Ovary (tissue), 9 donors: Measurements from ENCODE around the gene TCF7. TPM values are rescaled to one million over a fixed set of nuclear protein-coding genes. Genes with fewer than 3 reads are reported as not detected.

Source experiments
- DNase-seq, 5 donors: peaks; one replicate each; pipeline ENCODE4 v3.0.0-alpha.2; 2019 to 2020
- H3K27ac ChIP-seq, 2 donors: fragments of 200-600 bp; one replicate each; pipeline versions ENCODE4 v1.5.1 to v1.8.0; 2019 to 2022
- H3K27me3 ChIP-seq: fragments of 200-600 bp; one replicate; pipeline ENCODE4 v1.8.0; 2022
- H3K36me3 ChIP-seq: fragments of 200-600 bp; sonication (generic); one replicate; pipeline ENCODE4 v1.5.1; 2019
- H3K4me1 ChIP-seq: one replicate; pipeline ENCODE4 v1.8.1; 2013; ENCODE audit warnings: mild to moderate bottlenecking, moderate library complexity; ENCODE audit not compliant: insufficient read depth
- H3K4me3 ChIP-seq: fragments of 200-600 bp; sonication (generic); one replicate; pipeline ENCODE4 v1.5.1; 2017
- H3K9me3 ChIP-seq, 2 donors: fragments of 200-600 bp in 1 of 2; sonication (generic) in 1 of 2; one replicate each; pipeline versions ENCODE4 v1.5.1 to v1.8.1; 2013 to 2019; ENCODE audit warnings: mild to moderate bottlenecking in 1 of 2, moderate library complexity in 1 of 2
- CTCF ChIP-seq, 3 donors: fragments of 450-650 bp in 2 of 3; fragments of 200-600 bp in 1 of 3; IDR thresholded peaks; one replicate each; pipeline versions ENCODE4 v1.5.1 to v1.8.0; 2016 to 2022; ENCODE audit warnings: antibody characterized with exemption in 3 of 3, mild to moderate bottlenecking in 1 of 3
- EP300 ChIP-seq: sonication (generic); formaldehyde crosslinking; IDR thresholded peaks from one replicate; pipeline ENCODE4 v1.6.1; 2017; ENCODE audit warnings: antibody characterized with exemption
- POLR2A ChIP-seq: fragments of 450-650 bp; IDR thresholded peaks from one replicate; pipeline ENCODE4 v1.6.1; 2017; ENCODE audit warnings: antibody characterized with exemption, mild to moderate bottlenecking, moderate library complexity
- WGBS, 3 donors: extraction: QIAGEN DNeasy Blood & Tissue Kit in 1 of 3; methylation state at CpG; one replicate each; pipeline versions ENCODE4 v1.1.5 to v1.1.7; 2013 to 2017; 5-methylcytosine and 5-hydroxymethylcytosine counted together
- intact Hi-C, 4 donors: fragments of 100-400 bp; cut with DNase I; formaldehyde crosslinking; loops; one replicate each; pipeline versions ENCODE4 v1.11.0 to v1.15.1; 2022 to 2023
- polyA plus RNA-seq, 2 donors: library from polyadenylated mRNA; stranded (reverse); fragments of 200-250 nt in 1 of 2; fragments of 350-450 nt in 1 of 2; fragmentation: Illumina TruSeq in 1 of 2; extraction: RNeasy Lipid Tissue Mini Kit (QIAGEN cat#74804) in 1 of 2; gene quantifications; one replicate each; pipeline ENCODE4 v1.2.3, GENCODE V29; 2013 to 2014
- total RNA-seq, 7 donors: library from RNA; depleted of rRNA in 2 of 7; stranded (reverse); fragments of >200 nt in 2 of 7; fragmentation: NEBNext Ultra II Directional in 3 of 7; extraction: Animal tissue kit (Norgen Biotek cat#: 25700) in 3 of 7; gene quantifications; one replicate each; pipeline versions ENCODE4 v1.1.0 to v1.2.4, GENCODE V29; 2016 to 2023
- donor health status: DM: no; HTN: no; CAD: no; lungs with moderate emphysema.
- donor health status: DM: no; HTN: no; CAD: no.
- donor health status: Bipolar disorder and iron deficiency.
- donor health status: DM: yes; HTN: yes; CAD: no.
- donor health status: DM: no; HTN: no; CAD: no.
- donor health status: DM: yes; HTN: yes; CAD: no.

Gene TCF7
- total and polyA plus RNA-seq, 9 donors, result 1.7 to 15.2 (median 4.0) TPM

- Histone ChIP-seq H3K4me3 (no peak overlapping the region), H3K9me3 (no peaks in the 10 kb centered on the region), H3K27me3 (no peaks in the 10 kb centered on the region), H3K36me3 (no peaks in the 10 kb centered on the region), H3K4me1 (no peaks in the 10 kb centered on the region), H3K27ac (no peak overlapping the region)
- no peak for DNase-seq
- intact Hi-C loops, result no loop called here
- 89 to 95% (median 92%) methylated on average over 19 of the region's 19 CpGs for WGBS, 3 donors
- TF ChIP-seq POLR2A (no peak), EP300 (no peak), CTCF (IDR thresholded peaks at IDR 0.05) (no peak)
These were observed 34.5 kb upstream of the TCF7 start for GRCh38 chr5:134079748-134080581.

GRCh38 chr5:134082264-134082992 is 32.1 kb upstream of the TCF7 start:
- WGBS, 3 donors, result 63 to 75% (median 75%) methylated on average over 2 of the region's 2 CpGs
- intact Hi-C loops, result no loop called here
- no peak for DNase-seq
- H3K4me3 ChIP-seq, result no peak overlapping the region
- TF ChIP-seq EP300 (no peak), CTCF (IDR thresholded peaks at IDR 0.05) (no peak), POLR2A (no peak)
- H3K36me3 ChIP-seq, result no peaks in the 10 kb centered on the region
- no peak overlapping the region for H3K27ac ChIP-seq
- H3K27me3 ChIP-seq, result no peaks in the 10 kb centered on the region
- H3K4me1 ChIP-seq, result no peaks in the 10 kb centered on the region
- H3K9me3 ChIP-seq, result no peaks in the 10 kb centered on the region

GRCh38 chr5:134083517-134083916 is 31.0 kb upstream of the TCF7 start:
- no peak for DNase-seq
- no peaks in the 10 kb centered on the region for H3K9me3 ChIP-seq
- H3K4me1 ChIP-seq, result no peaks in the 10 kb centered on the region
- WGBS, 3 donors, result 62 to 78% (median 76%) methylated on average over 5 of the region's 5 CpGs
- H3K27me3 ChIP-seq, result no peaks in the 10 kb centered on the region
- H3K27ac ChIP-seq, result no peak overlapping the region
- no peaks in the 10 kb centered on the region for H3K36me3 ChIP-seq
- intact Hi-C loops, result no loop called here
- TF ChIP-seq CTCF (IDR thresholded peaks at IDR 0.05) (no peak), POLR2A (no peak), EP300 (no peak)
- no peak overlapping the region for H3K4me3 ChIP-seq

GRCh38 chr5:134084022-134084565 is 30.4 kb upstream of the TCF7 start:
- Histone ChIP-seq H3K36me3 (no peaks in the 10 kb centered on the region), H3K4me1 (no peaks in the 10 kb centered on the region), H3K27ac (no peak overlapping the region), H3K9me3 (no peaks in the 10 kb centered on the region), H3K4me3 (no peak overlapping the region), H3K27me3 (no peaks in the 10 kb centered on the region)
- no peak for DNase-seq
- 85 to 90% (median 89%) methylated on average over 5 of the region's 5 CpGs for WGBS, 3 donors
- intact Hi-C loops, result no loop called here
- TF ChIP-seq POLR2A (no peak), EP300 (no peak), CTCF (IDR thresholded peaks at IDR 0.05) (no peak)
